GM18870 (cell line): ENCODE results near the gene TBC1D17.
A peak's percentile ranks its signal among the peaks of the same experiment; 100 is the strongest.

Source experiments
- ATAC-seq: cut with Tn5 transposase; IDR thresholded peaks from one replicate; pipeline ENCODE4 v1.9.1; 2021; ENCODE audit warnings: moderate library complexity; ENCODE audit not compliant: unreplicated experiment

Gene TBC1D17

GRCh38 chr19:49860336-49861102, 17.0 kb upstream of the TBC1D17 start:
- no peak for ATAC-seq

- ATAC-seq: no peak
Measured at GRCh38 chr19:49861107-49861506, 16.4 kb upstream of the TBC1D17 start.

DNA sequence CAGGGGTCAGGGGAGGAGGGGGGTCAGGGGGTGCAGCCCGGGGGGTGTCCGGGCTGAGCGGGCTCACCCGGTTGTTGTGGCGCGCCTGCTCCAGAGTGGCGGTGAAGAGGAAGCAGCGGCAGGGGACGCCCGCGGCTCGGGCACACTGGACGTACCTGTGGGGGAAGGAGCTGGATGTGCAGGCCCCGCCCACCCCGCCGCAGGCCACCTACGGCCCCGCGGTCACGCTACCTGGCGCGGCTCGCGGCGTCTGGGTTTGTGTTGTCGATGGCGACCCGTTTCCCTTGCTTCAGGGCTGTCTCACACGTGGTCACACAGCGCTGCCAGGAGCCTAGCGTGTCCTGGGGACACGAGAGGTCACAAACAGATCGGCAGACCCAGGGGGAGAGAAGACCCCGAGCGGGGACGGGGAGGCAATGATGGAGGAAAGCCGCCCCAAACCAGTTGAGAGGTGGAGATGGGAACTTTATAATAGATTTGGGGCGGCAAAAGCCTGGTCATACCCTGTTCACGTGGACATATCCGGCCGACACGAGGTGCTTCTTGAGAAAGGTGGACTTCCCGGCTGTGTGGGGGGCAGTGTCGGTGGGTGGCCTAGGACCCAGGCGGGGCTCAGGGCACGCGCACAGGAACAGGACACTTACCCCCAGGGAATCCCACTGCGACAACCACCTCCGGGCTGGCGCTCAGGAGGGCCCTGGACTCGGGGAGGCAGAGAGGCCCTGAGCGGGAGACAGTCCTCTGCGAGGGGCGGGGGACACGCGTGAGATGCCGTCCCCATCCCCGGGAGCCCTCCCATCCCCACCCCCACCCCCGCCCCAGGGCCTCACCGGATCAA, 15.7 kb upstream of the TBC1D17 start:
- no peak for ATAC-seq

DNA sequence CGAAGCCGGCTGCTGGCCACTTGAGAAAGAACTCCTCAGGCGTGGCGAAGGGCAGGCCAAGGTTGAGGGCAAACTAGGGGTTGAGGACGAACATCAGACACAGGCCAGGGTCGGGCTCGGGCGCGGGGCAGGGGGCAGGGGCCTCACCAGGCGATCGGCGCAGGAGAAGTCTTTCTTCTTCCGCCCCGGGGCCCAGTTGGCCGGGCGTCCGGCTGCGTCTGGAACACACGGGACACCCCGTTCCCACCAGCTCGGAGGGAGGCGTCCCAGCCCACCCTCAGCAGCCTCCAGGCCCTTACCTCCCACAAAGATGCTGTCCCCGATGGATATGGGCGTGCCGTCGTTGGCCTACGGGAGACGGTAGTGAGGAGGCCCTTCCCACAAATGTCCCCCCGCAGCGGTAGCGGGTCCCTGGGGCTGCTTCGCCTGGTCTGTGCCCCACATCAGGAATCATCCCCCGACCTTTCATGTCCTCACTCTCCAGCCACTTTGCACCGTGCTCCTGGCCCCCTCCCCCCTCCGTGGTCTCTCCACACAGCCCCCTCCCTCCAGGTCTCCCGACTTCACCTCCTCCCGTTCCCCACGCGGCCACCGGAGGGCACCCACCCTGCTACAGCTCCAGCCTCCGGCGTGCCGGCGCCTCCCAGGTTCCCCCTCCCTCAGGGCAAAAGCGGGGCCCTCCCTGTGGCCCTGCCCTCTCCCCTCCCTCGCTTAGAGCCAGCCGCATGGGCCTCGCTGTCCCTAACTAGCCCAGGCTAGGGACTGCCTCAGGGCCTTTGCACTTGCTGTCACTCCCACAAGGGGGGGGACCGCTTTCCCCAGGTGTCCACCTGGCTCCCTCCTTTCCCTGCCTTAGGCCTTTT, 14.9 kb upstream of the TBC1D17 start:
- no peak for ATAC-seq

DNA sequence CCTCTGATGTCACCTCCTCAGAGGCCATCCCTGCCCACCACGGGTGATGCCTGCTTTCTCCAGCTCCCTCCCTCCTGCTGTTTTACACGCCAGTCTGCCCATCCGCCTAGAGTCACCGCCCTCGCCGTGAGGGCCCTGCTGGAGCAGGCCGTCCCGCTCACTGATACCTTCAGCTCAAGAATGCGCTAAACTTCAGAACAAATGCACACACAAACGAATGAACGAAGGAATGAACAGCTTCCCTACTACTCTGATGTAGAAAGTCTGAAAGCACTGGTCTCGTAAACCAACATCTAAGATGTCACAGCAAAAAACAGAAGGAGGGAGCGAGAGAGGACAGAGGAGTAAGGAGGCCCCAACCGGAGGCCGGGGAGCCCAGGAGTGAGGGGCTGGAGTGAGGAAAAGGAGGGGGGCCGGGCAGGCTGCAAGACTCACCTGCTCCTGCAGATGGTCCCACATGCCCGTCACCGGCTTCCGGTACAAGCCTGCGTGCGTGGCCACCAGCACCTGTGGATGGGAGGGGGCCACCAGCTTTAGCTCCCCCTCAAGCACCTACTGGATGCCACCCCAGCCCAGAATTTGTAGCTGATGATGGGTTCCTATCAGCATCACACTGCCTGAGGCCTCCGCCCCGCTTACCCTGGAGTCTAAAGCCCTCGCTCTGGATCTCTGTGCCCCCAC, 14.1 kb upstream of the TBC1D17 start:
- no peak for ATAC-seq

- no peak for ATAC-seq
Measured at GRCh38 chr19:49863935-49864320, 13.6 kb upstream of the TBC1D17 start.

- ATAC-seq: no peak
Measured at GRCh38 chr19:49864890-49865289, 12.6 kb upstream of the TBC1D17 start.

- ATAC-seq: peak; percentile 32
Measured at GRCh38 chr19:49866933-49867782, 10.3 kb upstream of the TBC1D17 start, which contains the start of gene PNKP. Gene PNKP, minus strand, starts transcription at chr19:49867576. Its CDS starts 372 bp downstream, at chr19:49867204.

DNA sequence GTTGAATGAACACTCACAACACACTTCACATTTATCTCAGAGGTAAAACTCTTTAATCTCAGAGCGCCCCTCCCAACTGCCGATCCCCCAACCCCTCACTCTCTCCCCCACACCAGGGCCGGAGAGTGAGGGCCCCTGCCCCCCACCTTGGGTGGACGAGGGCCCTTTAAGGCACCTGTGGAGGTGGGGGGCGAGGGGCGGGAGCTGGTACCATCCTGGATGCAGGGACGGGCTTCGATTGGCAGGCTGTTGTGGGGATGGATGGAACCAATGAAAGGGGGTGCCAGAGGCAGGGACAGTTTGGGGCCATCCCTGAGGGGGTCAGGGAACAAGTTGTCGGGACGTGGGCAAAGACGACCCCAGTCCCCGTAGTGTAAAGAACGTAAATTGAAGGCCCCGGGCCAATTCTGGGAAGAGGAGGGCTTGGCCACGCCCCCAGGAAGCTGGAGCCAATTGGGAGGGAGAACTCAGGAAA, 8.5 kb upstream of the TBC1D17 start:
- peak; percentile 11 for ATAC-seq

- peak; percentile 80 for ATAC-seq
Measured at GRCh38 chr19:49869484-49870308, 7.8 kb upstream of the TBC1D17 start.

GRCh38 chr19:49870309-49870901, 7.1 kb upstream of the TBC1D17 start:
- no peak for ATAC-seq

DNA sequence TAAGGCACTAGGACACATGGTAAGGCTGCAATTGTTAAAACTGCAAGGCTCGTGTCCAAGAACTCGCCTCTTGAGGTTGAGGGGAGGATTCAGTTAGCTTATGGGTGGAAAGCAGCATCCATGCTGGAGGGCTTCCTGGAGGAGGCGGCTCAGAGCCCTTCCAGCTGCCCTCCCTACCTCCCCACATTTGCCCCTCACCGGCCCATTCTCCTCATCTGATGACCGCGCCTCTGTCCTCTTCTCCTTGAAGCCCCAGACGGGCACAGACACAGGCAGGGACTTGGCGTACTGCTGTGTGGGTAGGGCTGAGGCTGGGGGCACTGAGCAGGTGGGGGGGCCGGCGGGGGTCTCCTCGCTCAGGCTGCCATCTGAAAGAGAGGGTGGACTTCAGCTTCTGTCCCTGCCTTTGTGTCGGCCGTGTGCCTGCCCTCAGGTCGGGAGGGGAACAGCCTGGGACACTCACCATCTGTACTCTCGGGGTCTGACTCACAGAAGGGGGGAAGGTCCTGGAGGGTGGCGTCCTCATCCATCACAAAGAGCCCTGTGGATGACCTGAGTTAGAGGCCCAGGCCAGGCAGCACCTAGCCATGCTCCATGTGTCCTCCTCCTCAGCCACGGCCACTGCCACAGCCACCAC, 6.0 kb upstream of the TBC1D17 start:
- no peak for ATAC-seq

- ATAC-seq: no peak
Measured at GRCh38 chr19:49872245-49873128, 5.0 kb upstream of the TBC1D17 start.

DNA sequence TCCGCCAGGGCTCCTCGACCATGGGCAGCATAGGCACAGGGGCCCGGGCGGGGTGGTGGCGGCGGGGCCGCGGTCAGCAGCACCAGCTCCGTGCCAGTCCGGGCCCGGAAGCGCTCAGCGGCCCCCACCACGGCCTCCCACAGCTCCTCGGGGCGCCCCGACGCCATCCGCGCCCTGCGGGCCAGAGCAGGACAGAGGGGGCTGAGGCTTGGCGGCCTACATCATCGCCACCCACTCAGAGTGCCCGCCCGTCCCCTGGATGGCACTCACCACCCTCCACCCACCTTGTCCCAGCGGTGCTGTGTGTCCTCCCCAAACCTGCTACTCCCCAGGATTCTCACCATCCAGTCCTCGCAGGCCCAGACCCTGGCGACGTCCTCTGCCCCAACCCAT, 4.4 kb upstream of the TBC1D17 start:
- no peak for ATAC-seq

GRCh38 chr19:49873834-49874233, 3.7 kb upstream of the TBC1D17 start:
- no peak for ATAC-seq

GRCh38 chr19:49874503-49875157, 2.9 kb upstream of the TBC1D17 start:
- ATAC-seq: no peak
